K562 (cell line): ENCODE results near the gene WWOX. TPM values are rescaled to one million over a fixed set of nuclear protein-coding genes. Genes with fewer than 3 reads are reported as not detected.

Experiments
- ATAC-seq: fragments of 200-7000 bp; cut with Tn5 transposase; 3 replicates; pipeline ENCODE4 v1.9.1; 2020; ENCODE audit warnings: moderate library complexity
- BruUV-seq: library from RNA; stranded (reverse); fragments of 400-500 nt; replicated peaks from 2 replicates; lab custom pipeline; 2021; lab: Mats Ljungman, UMichigan
- CTCF ChIA-PET: fragments of 300-600 bp; formaldehyde crosslinking; extraction: SDS; loops from one replicate; lab custom pipeline; 2021; ENCODE audit warnings: low intra/inter-chr PET ratio; lab: Yijun Ruan, JAX
- POLR2A ChIA-PET: fragments of 300-600, 350-650 bp; sonication (Branson Sonifier 250); formaldehyde crosslinking; extraction: SDS; loops from one replicate; lab custom pipeline; 2021; ENCODE audit warnings: antibody characterized with exemption, inconsistent platforms; lab: Yijun Ruan, JAX
- DNase-seq, 4 experiments: peaks; one replicate each; pipeline versions ENCODE4 v3.0.0 to v3.0.0-alpha.2; 2011 to 2018; ENCODE audit warnings: low spot score in 3 of 4, mixed read lengths in 3 of 4; ENCODE audit errors: extremely low read depth in 1 of 4
- FAIRE-seq: peaks from 2 replicates; lab custom pipeline; 2011; peaks lifted over from hg19 to GRCh38; lab: Jason Lieb, UNC
- H2AFZ ChIP-seq: 2 replicates; pipeline ENCODE4 v1.6.0; 2011; ENCODE audit warnings: low read depth, low read length, control low read depth, inconsistent platforms
- H3K27ac ChIP-seq: fragments of 200-600 bp; 3 replicates; pipeline ENCODE4 v1.8.0; 2011; ENCODE audit warnings: low read depth, mild to moderate bottlenecking, control low read depth, inconsistent platforms, low read length, moderate library complexity, mixed read lengths; ENCODE audit errors: extremely low read depth
- H3K27me3 ChIP-seq, 2 experiments: fragments of 300-600 bp in 1 of 2; 2 replicates in 1 of 2; 3 replicates in 1 of 2; pipeline versions ENCODE4 v1.6.0 to v1.8.0; 2011; ENCODE audit warnings: inconsistent platforms in 2 of 2, low read length in 2 of 2, mild to moderate bottlenecking in 1 of 2, mixed read lengths in 1 of 2, moderate library complexity in 1 of 2; ENCODE audit not compliant: control insufficient read depth in 2 of 2, insufficient read depth in 2 of 2
- H3K36me3 ChIP-seq: fragments of 300-600 bp; 3 replicates; pipeline ENCODE4 v1.8.0; 2011; ENCODE audit warnings: mild to moderate bottlenecking, low read length, inconsistent platforms; ENCODE audit not compliant: control insufficient read depth, insufficient read depth
- H3K4me1 ChIP-seq, 2 experiments: fragments of 200-600 bp in 1 of 2; replicated peaks in 1 of 2; 2 replicates in 1 of 2; 3 replicates in 1 of 2; pipeline versions ENCODE4 v1.5.1 to v1.8.0; 2011; ENCODE audit warnings: inconsistent platforms in 2 of 2, low read length in 2 of 2, mild to moderate bottlenecking in 1 of 2, mixed read lengths in 1 of 2, moderate library complexity in 1 of 2; ENCODE audit not compliant: control insufficient read depth in 2 of 2, insufficient read depth in 2 of 2
- H3K4me2 ChIP-seq: 2 replicates; pipeline ENCODE4 v1.6.1; 2011; ENCODE audit warnings: low read length, control low read depth, inconsistent platforms, mixed read lengths; ENCODE audit not compliant: insufficient read depth
- H3K4me3 ChIP-seq: fragments of 200-600 bp; sonication (generic), shearing (Covaris generic); 2 replicates; pipeline ENCODE4 v1.5.1; 2016; ENCODE audit warnings: control low read depth, inconsistent platforms
- H3K79me2 ChIP-seq: fragments of 200-600 bp; 3 replicates; pipeline ENCODE4 v1.8.0; 2011; ENCODE audit warnings: low read length, inconsistent platforms; ENCODE audit not compliant: control insufficient read depth, insufficient read depth
- H3K9ac ChIP-seq, 2 experiments: 2 replicates each; pipeline versions ENCODE4 v1.6.0 to v1.6.1; 2011; ENCODE audit warnings: low read depth in 2 of 2, low read length in 2 of 2, control low read depth in 1 of 2, inconsistent platforms in 1 of 2, mild to moderate bottlenecking in 1 of 2, mixed read lengths in 1 of 2; ENCODE audit not compliant: insufficient read depth in 1 of 2
- H3K9me1 ChIP-seq: one replicate; pipeline ENCODE4 v1.6.0; 2011; ENCODE audit warnings: inconsistent platforms, mild to moderate bottlenecking, low read length, moderate library complexity; ENCODE audit not compliant: control insufficient read depth, insufficient read depth
- H3K9me3 ChIP-seq: replicated peaks from 2 replicates; pipeline ENCODE4 v1.5.1; 2011; ENCODE audit warnings: low read depth, low read length, inconsistent platforms; ENCODE audit not compliant: control insufficient read depth, insufficient read depth
- H4K20me1 ChIP-seq: replicated peaks from 2 replicates; pipeline ENCODE4 v1.6.1; 2011; ENCODE audit warnings: low read length, inconsistent platforms, mixed read lengths; ENCODE audit not compliant: control insufficient read depth, insufficient read depth
- CBFA2T3 ChIP-seq: fragments of 450-650 bp; IDR thresholded peaks from 2 replicates; pipeline ENCODE4 v1.6.1; 2017
- CTCF ChIP-seq, 3 experiments: IDR thresholded peaks in 2 of 3; conservative IDR thresholded peaks in 1 of 3; 2 replicates each; pipeline ENCODE4 v1.5.1; 2011 to 2012; ENCODE audit warnings: low read length in 3 of 3, mild to moderate bottlenecking in 3 of 3, control low read depth in 2 of 3, improper control_type of control experiment in 1 of 3, inconsistent platforms in 1 of 3, low read depth in 1 of 3, mixed read lengths in 1 of 3, moderate library complexity in 1 of 3; ENCODE audit not compliant: insufficient read depth in 2 of 3
- NEUROD1 ChIP-seq: fragments of 150-350 bp; IDR thresholded peaks from 2 replicates; pipeline ENCODE4 v1.6.1; 2014; ENCODE audit warnings: borderline replicate concordance, low read length, low read depth; ENCODE audit not compliant: partially characterized antibody
- PRMT5 ChIP-seq: sonication (generic); formaldehyde crosslinking; IDR thresholded peaks from 2 replicates; pipeline ENCODE4 v1.5.0; 2020; ENCODE audit warnings: missing genetic modification reagents
- ZNF175 ChIP-seq: fragments of 200-800 bp; sonication (Bioruptor generic); IDR thresholded peaks from 2 replicates; pipeline ENCODE4 v1.6.1; 2016; ENCODE audit warnings: low read depth, mild to moderate bottlenecking, missing genetic modification characterization, missing compliant biosample characterization
- ZNF398 ChIP-seq: fragments of 250-450 bp; sonication (Bioruptor Pico); IDR thresholded peaks from 2 replicates; pipeline ENCODE4 v1.8.0; 2021; ENCODE audit warnings: moderate library complexity, mild to moderate bottlenecking, inconsistent platforms
- WGBS: fragments of 100-300 bp; shearing (Covaris generic); methylation state at CpG from one replicate; pipeline ENCODE4 v1.1.6; 2016; ENCODE audit warnings: low coverage, mixed read lengths; ENCODE audit not compliant: insufficient coverage; ENCODE audit errors: missing lambda C conversion rate; 5-methylcytosine and 5-hydroxymethylcytosine counted together
- in situ Hi-C: fragments of 300-500 bp; cut with MboI; formaldehyde crosslinking; loops from 4 replicates; pipeline ENCODE4 v1.15.0; 2018; ENCODE audit warnings: inconsistent platforms, mixed read lengths
- intact Hi-C: fragments of 100-400 bp; cut with micrococcal nuclease; formaldehyde crosslinking; loops from 2 replicates; pipeline ENCODE4 v1.14.2; 2022
- polyA plus RNA-seq, 8 experiments: library from polyadenylated mRNA; depleted of rRNA in 4 of 8; stranded (reverse) in 5 of 8; unstranded in 3 of 8; fragments of >200 nt; fragmentation: Nextera tagmentation in 2 of 8; fragmentation: Illumina TruSeq in 1 of 8; extraction: Ambion mirVana in 2 of 8; extraction: Trizol in 1 of 8; gene quantifications; 2 replicates each; pipeline versions ENCODE4 v1.2.1 to v1.2.3, GENCODE V29; 2011 to 2014; ENCODE audit warnings: inconsistent platforms in 1 of 8, missing spikeins in 1 of 8
- total RNA-seq, 7 experiments: library from RNA; depleted of rRNA in 6 of 7; stranded (reverse); fragments of >200 nt in 6 of 7; fragmentation: Illumina TruSeq in 2 of 7; extraction: Trizol in 2 of 7; gene quantifications; 2 replicates each; pipeline versions ENCODE4 v1.2.1 to v1.2.3, GENCODE V29; 2011 to 2021; ENCODE audit warnings: low replicate concordance in 1 of 7
- TF ChIP-seq, protein P1 (sequence below): sonication (generic); formaldehyde crosslinking; IDR thresholded peaks from 2 replicates; pipeline ENCODE4 v1.8.1; 2023; ENCODE audit warnings: mild to moderate bottlenecking, missing genetic modification reagents

Gene WWOX
- total and polyA plus RNA-seq, 9 of the 15 experiments (the other 6 are each of a cell fraction or from before 2014, with no cell fraction given): 1.6 to 22.7 (median 8.1) TPM

DNA sequence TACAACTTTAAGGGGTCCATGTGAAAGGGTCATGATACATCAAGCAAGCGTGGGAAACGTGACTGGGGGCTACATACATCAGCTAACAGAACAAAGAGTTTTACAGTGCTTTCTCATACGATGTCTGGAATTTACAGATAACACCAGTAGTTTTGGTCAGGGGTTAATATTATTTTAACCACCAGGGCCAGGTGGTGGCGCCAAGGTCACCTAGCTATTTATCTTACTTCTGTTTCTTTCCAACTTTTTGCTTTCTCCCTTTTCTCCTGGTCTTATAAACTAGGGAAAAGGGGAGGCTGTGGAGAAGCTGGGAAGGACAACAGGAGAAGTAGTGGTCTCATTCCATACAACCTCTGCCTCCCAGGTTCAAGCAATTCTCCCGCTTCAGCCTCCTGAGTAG, 39.2 kb upstream of the WWOX start:
- POLR2A ChIA-PET: interaction anchor here (0.6 kb wide), 1 partner anchor 1168 kb away, joined by 3 read pairs; no protein-coding TSS in a partner anchor
- Histone ChIP-seq H3K4me2 (no peak overlapping the region), H3K79me2 (no peaks in the 10 kb centered on the region), H3K36me3 (no peaks in the 10 kb centered on the region), H3K4me1 (no peaks in the 10 kb centered on the region), H3K4me3 (no peak overlapping the region)
- intact Hi-C loops: no loop called here
- FAIRE-seq (no peak), DNase-seq (peak in 1 of 4 experiments; percentile 18)
- TF ChIP-seq PRMT5 (CRISPR knock-in tag) (no peak), CTCF (IDR thresholded peaks at IDR 0.05 in 2 of 3, conservative IDR thresholded peaks at IDR 0.05 in 1 of 3; ENCODE audit: insufficient read depth in 2 of 3, low read depth in 1 of 3, low read length in 3 of 3) (peak in 1 of 3 experiments; percentile 27; a peak in 1 of 6 replicates), CBFA2T3 (0 out of 2 replicates have a peak, but pooled peaks have one; percentile 9)
- TF ChIP-seq, all 486 proteins: peak for 2
- 4% methylated on average over 5 of the region's 5 CpGs for WGBS
- H3K27me3 ChIP-seq: peaks cover 9 to 16% of the 10 kb centered on the region in 2 experiments; a peak in 4 of 5 replicates
- no peak overlapping the region for H2AFZ ChIP-seq
- no peaks in the 10 kb centered on the region for H3K9me1 ChIP-seq
- H3K27ac ChIP-seq: no peak overlapping the region
- H4K20me1 ChIP-seq: no peaks in the 10 kb centered on the region
- H3K9ac ChIP-seq: no peak overlapping the region
- no peaks in the 10 kb centered on the region for H3K9me3 ChIP-seq
- CTCF ChIA-PET: no interaction called here
- no peak for ATAC-seq
- no TSS peak for BruUV-seq
- in situ Hi-C loops: no loop called here

DNA sequence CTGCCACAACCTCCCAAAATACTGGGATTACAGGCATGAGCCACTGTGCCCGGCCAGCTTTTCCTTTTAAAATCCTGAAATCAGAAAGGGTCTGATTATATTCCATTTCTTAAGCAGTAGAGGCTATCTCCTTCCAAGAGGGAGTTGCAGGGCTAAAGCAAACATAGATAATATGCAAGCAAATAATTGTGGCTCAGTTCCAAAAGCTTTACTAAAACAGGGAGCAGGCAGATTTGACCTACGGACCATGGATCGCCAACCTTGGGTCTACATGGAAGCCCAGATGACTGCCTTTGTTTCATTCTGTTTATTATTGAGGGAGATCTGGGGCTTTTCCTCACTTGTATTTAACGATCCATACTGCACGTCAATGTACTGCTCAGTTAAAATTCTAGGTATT, 38.6 kb upstream of the WWOX start:
- 3% methylated on average over 5 of the region's 5 CpGs for WGBS
- FAIRE-seq: no peak
- Histone ChIP-seq H2AFZ (no peak overlapping the region), H3K4me1 (no peaks in the 10 kb centered on the region), H3K27ac (no peak overlapping the region)
- no TSS peak for BruUV-seq
- no peak for TF ChIP-seq ZNF175 (CRISPR knock-in tag)
- TF ChIP-seq ZNF398 (CRISPR knock-in tag): no peak
- TF ChIP-seq NEUROD1: no peak
- TF ChIP-seq, protein P1, sequence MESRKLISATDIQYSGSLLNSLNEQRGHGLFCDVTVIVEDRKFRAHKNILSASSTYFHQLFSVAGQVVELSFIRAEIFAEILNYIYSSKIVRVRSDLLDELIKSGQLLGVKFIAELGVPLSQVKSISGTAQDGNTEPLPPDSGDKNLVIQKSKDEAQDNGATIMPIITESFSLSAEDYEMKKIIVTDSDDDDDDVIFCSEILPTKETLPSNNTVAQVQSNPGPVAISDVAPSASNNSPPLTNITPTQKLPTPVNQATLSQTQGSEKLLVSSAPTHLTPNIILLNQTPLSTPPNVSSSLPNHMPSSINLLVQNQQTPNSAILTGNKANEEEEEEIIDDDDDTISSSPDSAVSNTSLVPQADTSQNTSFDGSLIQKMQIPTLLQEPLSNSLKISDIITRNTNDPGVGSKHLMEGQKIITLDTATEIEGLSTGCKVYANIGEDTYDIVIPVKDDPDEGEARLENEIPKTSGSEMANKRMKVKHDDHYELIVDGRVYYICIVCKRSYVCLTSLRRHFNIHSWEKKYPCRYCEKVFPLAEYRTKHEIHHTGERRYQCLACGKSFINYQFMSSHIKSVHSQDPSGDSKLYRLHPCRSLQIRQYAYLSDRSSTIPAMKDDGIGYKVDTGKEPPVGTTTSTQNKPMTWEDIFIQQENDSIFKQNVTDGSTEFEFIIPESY (CRISPR knock-in tag): no peak
- TF ChIP-seq, all 486 proteins: peak for 0
- ATAC-seq: no peak
- Histone ChIP-seq H4K20me1 (no peaks in the 10 kb centered on the region), H3K9me1 (no peaks in the 10 kb centered on the region), H3K9ac (no peak overlapping the region), H3K4me2 (no peak overlapping the region), H3K36me3 (no peaks in the 10 kb centered on the region), H3K4me3 (no peak overlapping the region), H3K9me3 (no peaks in the 10 kb centered on the region), H3K79me2 (no peaks in the 10 kb centered on the region), H3K27me3 (peaks cover 9 to 13% of the 10 kb centered on the region in 2 experiments; a peak in 4 of 5 replicates)
- DNase-seq: no peak
- ChIA-PET POLR2A (no interaction called here), CTCF (no interaction called here)
- in situ Hi-C loops (no loop called here), intact Hi-C loops (no loop called here)
